Fibroblast of skin of right biceps (primary cell): ENCODE measurements around the gene THBS3.
"Not testable (repeated sequence)": the region's sequence is repeated elsewhere in the genome, so short reads cannot be mapped to it uniquely, and the experiment has no call there.

Experiments used
- DNase-seq: peaks from one replicate; pipeline ENCODE4 v3.0.0-alpha.2; 2013

Gene THBS3

GRCh38 chr1:155207806-155208540 lies at the start of gene THBS3:
THBS3 (minus strand) TSS chr1:155207897; CDS start chr1:155207876, 21 bp downstream.
- DNase-seq, result peak; percentile 57

GRCh38 chr1:155256058-155256852 lies 48.6 kb upstream of the THBS3 start:
- no peak for DNase-seq

DNA sequence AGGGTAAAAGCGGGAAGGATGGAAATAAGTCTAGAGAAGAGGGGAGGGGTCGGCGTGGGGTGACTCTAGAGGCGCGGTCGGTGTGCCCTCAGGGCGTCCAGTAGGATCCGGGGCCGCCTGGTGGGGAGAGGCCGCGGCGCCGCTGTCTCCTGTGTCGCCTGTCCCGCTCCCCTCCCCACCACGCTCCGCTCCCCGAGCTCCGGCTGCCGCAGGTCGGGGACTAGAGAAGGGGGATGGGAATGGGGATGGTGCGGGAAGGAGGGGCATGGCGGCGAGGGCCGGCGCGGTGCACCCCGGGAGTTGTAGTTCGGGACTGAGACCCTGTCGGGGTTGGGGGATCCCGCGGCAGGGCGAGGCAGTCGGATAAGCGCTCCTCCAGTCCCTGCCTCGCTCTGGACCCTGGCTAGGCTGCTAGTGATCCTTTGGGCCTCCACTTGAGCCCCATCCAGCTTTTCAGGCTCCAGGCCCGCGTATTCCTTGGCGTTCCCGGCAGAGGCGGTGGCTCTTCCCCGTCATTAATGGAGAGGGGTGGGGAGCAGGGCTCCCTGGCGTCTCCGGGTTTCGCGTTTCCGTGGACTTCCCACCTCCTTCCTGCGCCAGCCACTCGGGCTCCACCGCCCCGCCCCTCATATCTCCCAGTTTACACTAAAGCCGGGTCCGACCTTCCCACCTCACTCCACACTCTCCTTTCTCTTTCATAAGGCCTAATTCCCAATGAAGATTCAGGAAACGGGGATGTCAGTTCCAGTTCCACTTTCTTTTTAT lies 47.7 kb upstream of the THBS3 start, which contains the start of gene ENTREP3:
TSS of gene ENTREP3 (minus strand) at position 241 of the 765 bp plus-strand sequence. CDS start 606 bp downstream, outside the sequence.
- peak; percentile 82 for DNase-seq

DNA sequence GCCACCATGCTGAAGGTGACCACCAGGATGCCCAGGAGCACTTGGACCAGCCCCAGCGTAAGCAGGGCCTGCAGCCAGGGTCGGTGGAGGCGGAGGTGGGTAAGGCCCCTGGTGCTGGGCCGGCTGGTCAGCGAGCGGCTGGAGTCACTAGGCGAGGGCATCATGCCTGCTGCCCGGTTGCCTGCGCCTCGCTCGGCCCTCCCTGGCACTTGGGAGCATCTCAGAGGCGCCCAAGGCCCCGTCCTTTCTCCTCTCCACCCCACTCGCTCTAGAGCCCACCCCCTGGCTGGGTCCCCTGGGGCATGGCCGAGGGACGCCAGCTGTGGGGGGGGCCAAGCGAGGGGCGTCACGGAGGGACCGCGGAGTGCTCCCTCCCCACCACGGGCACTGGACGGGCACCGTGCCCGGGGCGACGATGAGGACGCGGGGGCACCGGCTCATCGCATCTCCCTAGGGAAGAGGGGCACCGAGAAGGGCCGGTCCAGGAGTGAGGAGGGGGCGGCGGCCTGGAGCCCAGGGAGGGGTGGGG lies 47.1 kb upstream of the THBS3 start:
- no peak for DNase-seq

- DNase-seq, result no peak
These were observed 46.6 kb upstream of the THBS3 start for GRCh38 chr1:155254228-155254713.

GRCh38 chr1:155253797-155254196 lies 46.1 kb upstream of the THBS3 start:
- DNase-seq, result no peak

DNA sequence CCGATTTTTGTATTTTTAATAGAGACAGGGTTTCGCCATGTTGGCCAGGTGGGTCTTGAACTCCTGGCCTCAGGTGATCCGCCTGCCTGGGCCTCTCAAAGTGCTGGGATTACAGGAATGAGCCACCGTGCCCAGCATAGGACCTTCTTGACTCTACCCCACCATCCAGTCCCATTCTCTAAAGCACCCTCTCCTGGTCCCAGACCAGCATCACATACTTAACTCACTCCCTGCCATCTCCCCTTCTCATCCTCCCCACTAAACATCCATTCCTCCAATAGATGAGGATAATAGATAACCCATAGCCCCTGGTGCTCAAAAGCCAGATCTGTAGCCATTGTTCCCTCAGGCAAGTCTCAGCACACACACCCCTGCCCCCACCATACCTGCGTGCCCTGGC lies 45.5 kb upstream of the THBS3 start:
- no peak for DNase-seq

GRCh38 chr1:155251566-155251965 lies 43.9 kb upstream of the THBS3 start:
- no peak for DNase-seq

- peak; percentile 89 for DNase-seq
These were observed 43.1 kb upstream of the THBS3 start for GRCh38 chr1:155250633-155251449.

DNA sequence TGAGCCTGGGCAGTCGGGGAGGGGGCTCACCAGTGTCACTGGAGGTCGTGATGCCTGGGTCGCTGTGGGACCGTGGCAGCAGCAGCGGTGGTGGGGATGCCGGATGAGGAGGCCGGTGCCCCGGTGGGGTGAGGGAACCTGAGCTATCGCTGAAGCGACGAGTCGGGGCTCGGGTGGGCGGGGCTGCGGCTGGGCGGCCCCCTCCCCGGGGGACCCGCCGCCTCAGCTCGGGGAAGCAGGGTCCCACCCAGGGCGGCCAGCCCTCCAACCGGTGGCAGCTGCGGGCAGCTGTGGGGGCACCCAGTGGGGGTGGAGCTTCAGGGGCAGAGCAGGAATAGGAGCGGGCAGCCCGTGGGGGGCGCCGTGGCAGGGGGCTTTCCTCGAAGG lies 42.5 kb upstream of the THBS3 start:
- DNase-seq, result no peak

DNA sequence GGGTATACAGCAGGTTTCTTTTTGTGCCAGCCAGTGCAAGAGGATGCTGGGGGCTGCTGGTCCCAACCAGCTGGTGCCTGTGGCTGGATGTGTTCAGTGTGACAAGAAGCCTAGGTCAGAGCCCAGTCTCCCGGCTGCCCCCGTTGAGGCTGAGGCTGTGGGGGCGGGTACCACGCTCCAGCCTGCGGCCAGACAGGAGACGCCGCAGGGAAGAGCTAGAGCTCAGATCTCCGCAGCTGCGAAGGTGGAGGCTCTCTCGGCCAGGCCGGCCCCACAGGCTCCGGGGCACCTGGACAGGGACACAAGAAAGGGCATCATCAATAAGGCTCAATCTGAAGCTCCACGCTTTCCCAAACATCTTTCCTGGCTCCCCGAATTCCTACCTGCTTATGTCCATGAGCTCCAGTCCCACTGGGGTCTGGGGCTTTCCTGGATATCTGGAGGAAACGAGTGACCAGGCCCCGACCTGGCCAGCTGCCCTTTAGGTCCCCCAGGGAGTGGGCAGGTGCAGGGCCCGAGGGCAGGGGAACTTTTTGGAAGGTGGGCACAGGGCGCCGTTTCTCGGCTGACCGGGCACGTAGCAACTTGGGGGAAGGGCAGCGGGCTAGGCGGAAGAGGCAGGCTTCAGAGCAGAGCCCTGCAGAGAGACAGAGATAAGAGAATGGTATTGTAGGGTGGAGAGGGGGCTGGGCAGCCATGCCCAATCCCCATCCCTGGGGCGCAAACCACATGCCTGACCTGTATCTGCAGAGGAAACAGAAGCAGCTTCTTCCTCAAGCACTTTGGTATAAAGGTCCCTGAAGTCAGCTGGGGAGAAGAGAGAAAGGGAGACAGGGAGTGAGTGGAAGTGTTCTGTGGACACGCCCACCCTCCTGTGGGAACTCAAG lies 40.2 kb upstream of the THBS3 start:
- no peak for DNase-seq

DNA sequence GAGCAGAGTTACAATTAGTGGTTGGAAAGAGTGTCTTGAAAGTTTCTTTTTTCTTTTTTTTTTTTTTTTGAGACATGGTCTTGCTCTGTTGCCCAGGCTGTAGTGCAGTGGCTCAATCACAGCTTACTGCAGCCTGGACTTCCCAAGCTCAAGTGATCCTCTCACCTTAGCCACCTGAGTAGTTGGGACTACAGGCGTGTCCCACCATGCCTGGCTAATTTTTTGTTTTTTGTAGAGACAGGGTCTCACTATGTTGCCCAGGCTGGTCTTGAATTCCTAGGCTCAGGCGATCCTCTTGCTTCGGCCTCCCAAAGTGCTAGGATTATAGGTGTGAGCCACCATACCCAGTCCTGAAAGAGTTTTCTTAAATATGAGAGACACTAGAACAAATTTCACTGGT lies 39.1 kb upstream of the THBS3 start:
- DNase-seq, result not testable (repeated sequence)

DNA sequence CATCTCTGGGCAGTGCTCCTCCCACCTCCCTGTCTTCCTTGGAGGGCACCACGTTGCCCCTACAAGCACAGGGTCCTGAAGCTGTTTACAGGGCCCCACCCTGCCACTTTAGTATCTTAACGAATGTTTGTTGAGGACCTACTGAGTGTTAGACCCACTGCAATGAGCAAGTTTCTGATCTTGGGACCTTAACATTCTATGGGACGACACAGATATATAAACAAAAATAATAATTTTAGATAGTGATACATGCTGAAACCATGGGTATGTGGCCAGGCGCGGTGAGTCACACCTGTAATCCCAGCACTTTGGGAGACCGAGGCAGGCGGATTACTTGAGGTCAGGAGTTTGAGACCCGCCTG lies 37.4 kb upstream of the THBS3 start:
- DNase-seq, result no peak

GRCh38 chr1:155244368-155245162 lies 36.9 kb upstream of the THBS3 start:
- DNase-seq, result peak; percentile 100

- no peak for DNase-seq
These were observed 35.2 kb upstream of the THBS3 start for GRCh38 chr1:155242805-155243358.

- no peak for DNase-seq
These were observed 34.2 kb upstream of the THBS3 start for GRCh38 chr1:155241841-155242264.

- peak; percentile 85 for DNase-seq
These were observed 33.5 kb upstream of the THBS3 start for GRCh38 chr1:155241069-155241679.

DNA sequence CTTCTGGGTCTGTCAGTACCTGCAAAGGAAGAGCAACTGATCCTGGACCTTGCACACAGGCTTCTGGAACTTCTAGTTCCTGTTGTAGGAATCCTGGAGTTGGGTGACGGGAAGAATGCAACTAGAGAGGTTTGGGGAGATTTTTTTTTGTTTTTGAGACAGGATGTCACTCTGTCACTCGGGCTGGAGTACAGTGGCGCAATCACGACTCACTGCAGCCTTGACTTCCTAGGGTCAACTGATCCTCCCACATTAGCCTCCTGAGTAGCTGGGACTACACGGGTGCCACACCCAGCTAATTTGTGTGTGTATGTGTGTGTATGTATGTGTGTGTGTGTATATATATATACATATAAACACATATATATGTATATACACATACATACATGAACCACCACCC lies 28.8 kb upstream of the THBS3 start:
- DNase-seq, result no peak

DNA sequence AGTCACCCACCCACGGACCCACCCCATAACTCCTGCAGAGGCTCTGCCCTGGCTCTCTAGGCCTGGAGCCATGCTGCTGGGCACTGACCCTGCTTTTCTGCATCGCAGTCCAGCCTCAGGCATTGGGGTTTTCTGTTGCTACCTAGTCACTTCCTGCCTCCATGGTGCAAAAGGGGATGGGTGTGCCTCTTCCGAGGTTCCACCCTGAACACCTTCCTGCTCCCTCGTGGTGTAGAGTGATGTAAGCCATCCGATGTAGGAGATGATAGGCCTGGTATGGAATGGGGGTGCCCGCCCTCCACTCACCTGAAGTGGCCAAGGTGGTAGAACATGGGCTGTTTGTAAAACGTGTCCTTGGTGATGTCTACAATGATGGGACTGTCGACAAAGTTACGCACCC lies 27.7 kb upstream of the THBS3 start:
- not testable (repeated sequence) for DNase-seq
